SU-DHL-6 (cell line): ENCODE data around the gene ANP32B.

Experiments
- EZH2phosphoT487 ChIP-seq: fragments of 200-600 bp; sonication (generic), shearing (Covaris generic); conservative IDR thresholded peaks from 2 replicates; pipeline ENCODE4 v1.6.1; 2018; ENCODE audit warnings: mild to moderate bottlenecking, antibody characterized with exemption, low read length, moderate library complexity, mixed read lengths
- TF ChIP-seq, protein P1 (sequence below): fragments of 200-600 bp; sonication (generic); IDR thresholded peaks from one replicate; pipeline ENCODE4 v1.5.1; 2017; ENCODE audit warnings: antibody characterized with exemption, mild to moderate bottlenecking, low read length, moderate library complexity; ENCODE audit not compliant: insufficient read depth, poor library complexity, severe bottlenecking

DNA sequence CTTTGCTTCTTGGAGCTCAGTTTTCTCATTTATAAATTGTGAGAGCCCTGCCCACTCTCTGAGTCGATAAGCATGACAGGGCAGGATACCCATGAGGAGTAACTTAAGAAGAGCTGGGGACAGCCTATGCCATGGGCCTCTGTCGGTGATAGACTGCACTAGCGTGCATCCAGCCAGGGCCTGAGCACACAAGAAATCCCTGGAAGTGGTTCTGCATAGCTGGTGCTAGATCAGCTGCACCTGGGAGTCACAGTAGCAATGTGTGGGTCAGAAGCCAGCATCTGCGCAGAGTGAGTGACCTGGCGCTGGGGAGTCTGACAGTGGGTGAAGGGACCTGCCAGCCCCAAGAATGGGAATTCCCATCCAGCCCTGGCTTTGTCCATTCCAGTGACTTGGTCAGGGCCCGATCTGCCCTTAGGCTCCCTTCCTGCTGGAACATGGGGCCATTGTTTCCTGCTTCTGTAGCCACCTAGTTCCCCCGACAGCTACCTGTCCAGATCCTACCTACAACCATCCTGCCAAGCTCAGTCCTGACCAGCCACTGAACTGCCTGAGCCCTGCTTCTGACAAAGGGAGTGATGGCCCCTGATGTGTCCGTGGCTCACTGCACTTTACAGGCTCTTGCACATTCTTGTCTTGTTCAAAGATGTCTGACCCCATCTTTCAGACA, 37.5 kb downstream of the ANP32B start:
- TF ChIP-seq, protein P1, sequence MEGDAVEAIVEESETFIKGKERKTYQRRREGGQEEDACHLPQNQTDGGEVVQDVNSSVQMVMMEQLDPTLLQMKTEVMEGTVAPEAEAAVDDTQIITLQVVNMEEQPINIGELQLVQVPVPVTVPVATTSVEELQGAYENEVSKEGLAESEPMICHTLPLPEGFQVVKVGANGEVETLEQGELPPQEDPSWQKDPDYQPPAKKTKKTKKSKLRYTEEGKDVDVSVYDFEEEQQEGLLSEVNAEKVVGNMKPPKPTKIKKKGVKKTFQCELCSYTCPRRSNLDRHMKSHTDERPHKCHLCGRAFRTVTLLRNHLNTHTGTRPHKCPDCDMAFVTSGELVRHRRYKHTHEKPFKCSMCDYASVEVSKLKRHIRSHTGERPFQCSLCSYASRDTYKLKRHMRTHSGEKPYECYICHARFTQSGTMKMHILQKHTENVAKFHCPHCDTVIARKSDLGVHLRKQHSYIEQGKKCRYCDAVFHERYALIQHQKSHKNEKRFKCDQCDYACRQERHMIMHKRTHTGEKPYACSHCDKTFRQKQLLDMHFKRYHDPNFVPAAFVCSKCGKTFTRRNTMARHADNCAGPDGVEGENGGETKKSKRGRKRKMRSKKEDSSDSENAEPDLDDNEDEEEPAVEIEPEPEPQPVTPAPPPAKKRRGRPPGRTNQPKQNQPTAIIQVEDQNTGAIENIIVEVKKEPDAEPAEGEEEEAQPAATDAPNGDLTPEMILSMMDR, result no peak
- no peak for TF ChIP-seq EZH2phosphoT487
